ENCODE results near the gene TRAF7.
"Not testable (repeated sequence)": the region's sequence is repeated elsewhere in the genome, so short reads cannot be mapped to it uniquely, and the experiment has no call there.

The TRAF7 gene

GRCh38 chr16:2199095-2199494 is 43.5 kb downstream of the TRAF7 start:
- H3K4me3 ChIP-seq = no peak overlapping the region
- no peak for TF ChIP-seq CTCF (IDR thresholded peaks at IDR 0.05)
- H3K27ac ChIP-seq = no peak overlapping the region
- DNase-seq (ENCODE audit: low spot score) = no peak

- Histone ChIP-seq H3K27ac (no peak overlapping the region), H3K4me3 (no peak overlapping the region)
- no peak for TF ChIP-seq CTCF (IDR thresholded peaks at IDR 0.05)
- no peak for DNase-seq (ENCODE audit: low spot score)
Measured at GRCh38 chr16:2199621-2200139, 44.1 kb downstream of the TRAF7 start.

- TF ChIP-seq CTCF (IDR thresholded peaks at IDR 0.05) = no peak
- H3K4me3 ChIP-seq = no peak overlapping the region
- no peak overlapping the region for H3K27ac ChIP-seq
- no peak for DNase-seq (ENCODE audit: low spot score)
Measured at GRCh38 chr16:2200313-2200712, 44.7 kb downstream of the TRAF7 start.

GRCh38 chr16:2203119-2203688 is 47.6 kb downstream of the TRAF7 start:
- H3K4me3 ChIP-seq; DNase-seq (ENCODE audit: low spot score); H3K27ac ChIP-seq: not testable (repeated sequence)

GRCh38 chr16:2204416-2205103 is 49.0 kb downstream of the TRAF7 start:
- no peak for TF ChIP-seq CTCF (IDR thresholded peaks at IDR 0.05)
- H3K27ac ChIP-seq = peak overlapping the region; percentile 97
- peak overlapping the region; percentile 83 for H3K4me3 ChIP-seq
- DNase-seq (ENCODE audit: low spot score) = no peak

- peak within 1 kb of the TSS; percentile 97 for H3K27ac ChIP-seq
- TF ChIP-seq CTCF (IDR thresholded peaks at IDR 0.05) = no peak
- DNase-seq (ENCODE audit: low spot score) = peak; percentile 89
- peak within 1 kb of the TSS; percentile 83 for H3K4me3 ChIP-seq
Measured at GRCh38 chr16:2205104-2205966, 49.8 kb downstream of the TRAF7 start, which contains the start of gene MLST8. Gene MLST8 (plus strand): TSS chr16:2205454. CDS start chr16:2206086, 632 bp downstream.

- TF ChIP-seq CTCF (IDR thresholded peaks at IDR 0.05) = no peak
- H3K4me3 ChIP-seq = peak overlapping the region; percentile 83
- DNase-seq (ENCODE audit: low spot score) = no peak
- H3K27ac ChIP-seq = peak overlapping the region; percentile 97
Measured at GRCh38 chr16:2205967-2206313, 50.4 kb downstream of the TRAF7 start.
